ENCODE data around the gene PTPRM. TPM values are rescaled to one million over a fixed set of nuclear protein-coding genes. Genes with fewer than 3 reads are reported as not detected.

The PTPRM gene
- total RNA-seq, 1 experiment from 2014 or later: 14.5 TPM

GRCh38 chr18:8379187-8379941 lies 812.2 kb downstream of the PTPRM start:
- Histone ChIP-seq H3K4me1 (ENCODE audit: control insufficient read depth in 1 of 2, insufficient read depth in 2 of 2, low read length in 2 of 2) (no peaks in the 10 kb centered on the region), H2AFZ (ENCODE audit: low read depth, low read length, poor library complexity, severe bottlenecking) (no peak overlapping the region), H3K36me3 (ENCODE audit: control insufficient read depth in 1 of 2, insufficient read depth in 2 of 2, low read length in 2 of 2) (no peaks in the 10 kb centered on the region), H3K27ac (ENCODE audit: low read depth, low read length) (no peak overlapping the region), H3K9me2 (ENCODE audit: insufficient read depth) (no peaks in the 10 kb centered on the region), H3K9ac (ENCODE audit: low read length) (no peak overlapping the region), H3K27me3 (ENCODE audit: insufficient read depth, low read length) (no peaks in the 10 kb centered on the region), H3K4me3 (replicated peaks in 1 of 2; ENCODE audit: low read depth in 1 of 2, low read length in 2 of 2) (no peak overlapping the region), H3K79me2 (ENCODE audit: insufficient read depth, low read length) (no peaks in the 10 kb centered on the region), H3K4me2 (ENCODE audit: low read length) (no peak overlapping the region), H3K9me3 (ENCODE audit: control insufficient read depth in 1 of 2, insufficient read depth in 1 of 2, low read depth in 1 of 2, low read length in 2 of 2) (no peaks in the 10 kb centered on the region), H4K20me1 (ENCODE audit: insufficient read depth) (no peaks in the 10 kb centered on the region)
- TF ChIP-seq SRF (IDR thresholded peaks at IDR 0.05; ENCODE audit: low read depth): no peak
- TF ChIP-seq POLR2AphosphoS5 (IDR thresholded peaks at IDR 0.05; ENCODE audit: low read depth, low read length): no peak
- TF ChIP-seq ATF3 (IDR thresholded peaks at IDR 0.05): no peak
- RAD21 ChIA-PET (ENCODE audit: low non-redundant PET in 1 of 2, low total read pairs in 2 of 2, uncharacterized antibody in 2 of 2, unreplicated experiment in 2 of 2): no interaction called here
- POLR2A ChIA-PET: no interaction called here
- CTCF ChIA-PET: no interaction called here
- DNase-seq (ENCODE audit: low read depth, low spot score): no peak
- no peak for ATAC-seq
- intact Hi-C loops (cut with micrococcal nuclease): no loop called here
- no TSS peak for BruUV-seq (replicated peaks)

- no TSS peak for BruUV-seq (replicated peaks)
- intact Hi-C loops (cut with micrococcal nuclease): loop anchor here (10.0 kb wide), 1 partner anchor 55 kb away; no protein-coding TSS in a partner anchor
These were observed 812.9 kb downstream of the PTPRM start for GRCh38 chr18:8380006-8380405.

More at GRCh38 chr18:8380006-8380405, 812.9 kb downstream of the PTPRM start:
- Histone ChIP-seq H3K79me2 (ENCODE audit: insufficient read depth, low read length) (no peaks in the 10 kb centered on the region), H3K4me2 (ENCODE audit: low read length) (no peak overlapping the region), H3K27ac (ENCODE audit: low read depth, low read length) (no peak overlapping the region), H3K4me3 (replicated peaks in 1 of 2; ENCODE audit: low read depth in 1 of 2, low read length in 2 of 2) (no peak overlapping the region), H3K27me3 (ENCODE audit: insufficient read depth, low read length) (no peaks in the 10 kb centered on the region), H3K9me2 (ENCODE audit: insufficient read depth) (no peaks in the 10 kb centered on the region), H2AFZ (ENCODE audit: low read depth, low read length, poor library complexity, severe bottlenecking) (no peak overlapping the region), H4K20me1 (ENCODE audit: insufficient read depth) (no peaks in the 10 kb centered on the region), H3K4me1 (ENCODE audit: control insufficient read depth in 1 of 2, insufficient read depth in 2 of 2, low read length in 2 of 2) (no peaks in the 10 kb centered on the region), H3K9ac (ENCODE audit: low read length) (no peak overlapping the region), H3K36me3 (ENCODE audit: control insufficient read depth in 1 of 2, insufficient read depth in 2 of 2, low read length in 2 of 2) (no peaks in the 10 kb centered on the region), H3K9me3 (ENCODE audit: control insufficient read depth in 1 of 2, insufficient read depth in 1 of 2, low read depth in 1 of 2, low read length in 2 of 2) (no peaks in the 10 kb centered on the region)
- TF ChIP-seq JUND (IDR thresholded peaks at IDR 0.05): no peak
- TF ChIP-seq CBX3 (IDR thresholded peaks at IDR 0.05; ENCODE audit: low read depth): no peak
- TF ChIP-seq SP1 (IDR thresholded peaks at IDR 0.05; ENCODE audit: low read depth): no peak
- TF ChIP-seq ZNF274 (IDR thresholded peaks at IDR 0.05; ENCODE audit: low read depth, low read length): no peak
- no peak for TF ChIP-seq CTCF (IDR thresholded peaks at IDR 0.05 in 2 of 3, conservative IDR thresholded peaks at IDR 0.05 in 1 of 3; ENCODE audit: borderline replicate concordance in 1 of 3, insufficient read depth in 1 of 3, low read depth in 2 of 3, low read length in 2 of 3)
- no peak for TF ChIP-seq POLR2AphosphoS5 (IDR thresholded peaks at IDR 0.05; ENCODE audit: low read depth, low read length)
- no peak for TF ChIP-seq ZFX (IDR thresholded peaks at IDR 0.05)
- no peak for TF ChIP-seq ELF1 (IDR thresholded peaks at IDR 0.05; ENCODE audit: borderline replicate concordance, low read depth)
- TF ChIP-seq POLR2A (IDR thresholded peaks at IDR 0.05; ENCODE audit: borderline replicate concordance, extremely low read depth, insufficient read depth, insufficient read length): no peak
- TF ChIP-seq RAD21 (IDR thresholded peaks at IDR 0.05; ENCODE audit: low read depth): no peak
- TF ChIP-seq SIN3A (IDR thresholded peaks at IDR 0.05; ENCODE audit: low read depth): no peak
- no peak for TF ChIP-seq REST (IDR thresholded peaks at IDR 0.05; ENCODE audit: low read depth)
- ChIA-PET CTCF (no interaction called here), RAD21 (ENCODE audit: low non-redundant PET in 1 of 2, low total read pairs in 2 of 2, uncharacterized antibody in 2 of 2, unreplicated experiment in 2 of 2) (no interaction called here), POLR2A (no interaction called here)
- DNase-seq (ENCODE audit: low read depth, low spot score) (no peak), ATAC-seq (no peak)

All from HCT116 (cell line).